Stomach (tissue), 9 donors: Measurements from ENCODE around the gene COLGALT1. TPM values are rescaled to one million over a fixed set of nuclear protein-coding genes. Genes with fewer than 3 reads are reported as not detected.

Source experiments
- DNase-seq, 2 donors: peaks; one replicate each; pipeline versions ENCODE4 v3.0.0 to v3.0.0-alpha.2; 2013 to 2019
- H3K27ac ChIP-seq, 5 donors: fragments of 200-600 bp in 4 of 5; sonication (generic) in 4 of 5; one replicate each; pipeline ENCODE4 v1.5.1; 2013 to 2019; ENCODE audit warnings: mild to moderate bottlenecking in 1 of 5, moderate library complexity in 1 of 5
- H3K27me3 ChIP-seq, 3 donors: fragments of 200-600 bp; sonication (generic); one replicate each; pipeline ENCODE4 v1.5.1; 2017 to 2019; ENCODE audit warnings: mixed run types in 1 of 3
- H3K36me3 ChIP-seq, 4 donors: fragments of 200-600 bp; sonication (generic); 1 replicate in 3 of 4; 2 replicates in 1 of 4; pipeline ENCODE4 v1.5.1; 2016 to 2019
- H3K4me1 ChIP-seq, 4 donors: fragments of 200-600 bp; sonication (generic); one replicate each; pipeline ENCODE4 v1.5.1; 2016 to 2019
- H3K4me3 ChIP-seq, 4 donors: fragments of 200-600 bp; sonication (generic) in 3 of 4; one replicate each; pipeline ENCODE4 v1.5.1; 2016 to 2019; ENCODE audit warnings: mild to moderate bottlenecking in 1 of 4
- H3K9me3 ChIP-seq, 4 donors: fragments of 200-600 bp; sonication (generic); one replicate each; pipeline ENCODE4 v1.5.1; 2016 to 2019
- CTCF ChIP-seq, 7 experiments: fragments of 450-650 bp in 4 of 7; fragments of 200-600 bp in 3 of 7; sonication (generic) in 3 of 7; IDR thresholded peaks; one replicate each; pipeline ENCODE4 v1.5.1; 2016 to 2019; ENCODE audit warnings: antibody characterized with exemption in 7 of 7, control low read depth in 2 of 7, mild to moderate bottlenecking in 1 of 7
- EP300 ChIP-seq: sonication (generic); formaldehyde crosslinking; IDR thresholded peaks from one replicate; pipeline ENCODE4 v1.6.1; 2017; ENCODE audit warnings: antibody characterized with exemption
- POLR2A ChIP-seq, 4 donors: fragments of 450-650 bp; IDR thresholded peaks; one replicate each; pipeline ENCODE4 v1.6.1; 2016; ENCODE audit warnings: antibody characterized with exemption in 4 of 4, control low read depth in 2 of 4, mild to moderate bottlenecking in 1 of 4, moderate library complexity in 1 of 4
- POLR2AphosphoS5 ChIP-seq, 3 donors: sonication (generic); formaldehyde crosslinking; IDR thresholded peaks; one replicate each; pipeline ENCODE4 v1.6.1; 2016; ENCODE audit warnings: antibody characterized with exemption in 3 of 3
- WGBS, 5 donors: extraction: QIAGEN DNeasy Blood & Tissue Kit in 3 of 5; methylation state at CpG; one replicate each; pipeline versions ENCODE4 v1.1.5 to v1.1.7; 2013 to 2018; 5-methylcytosine and 5-hydroxymethylcytosine counted together
- intact Hi-C: fragments of 100-400 bp; cut with DNase I; formaldehyde crosslinking; loops from one replicate; pipeline ENCODE4 v1.15.1; 2023; ENCODE audit warnings: low total_unique reads
- polyA plus RNA-seq, 3 donors: library from polyadenylated mRNA; stranded (reverse); fragments of 200-250 nt; gene quantifications; one replicate each; pipeline ENCODE4 v1.2.3, GENCODE V29; 2013
- total RNA-seq, 5 donors: library from RNA; depleted of rRNA; stranded (reverse); fragments of >200 nt; gene quantifications; one replicate each; pipeline versions ENCODE4 v1.1.0 to v1.2.3, GENCODE V29; 2014 to 2016
- donor health status: healthy with polysubstance abuse.
- donor health status: Bipolar disorder and iron deficiency.
- donor health status: healthy.

COLGALT1 gene
- total and polyA plus RNA-seq, 8 donors: 15.1 to 273 (median 36.7) TPM

DNA sequence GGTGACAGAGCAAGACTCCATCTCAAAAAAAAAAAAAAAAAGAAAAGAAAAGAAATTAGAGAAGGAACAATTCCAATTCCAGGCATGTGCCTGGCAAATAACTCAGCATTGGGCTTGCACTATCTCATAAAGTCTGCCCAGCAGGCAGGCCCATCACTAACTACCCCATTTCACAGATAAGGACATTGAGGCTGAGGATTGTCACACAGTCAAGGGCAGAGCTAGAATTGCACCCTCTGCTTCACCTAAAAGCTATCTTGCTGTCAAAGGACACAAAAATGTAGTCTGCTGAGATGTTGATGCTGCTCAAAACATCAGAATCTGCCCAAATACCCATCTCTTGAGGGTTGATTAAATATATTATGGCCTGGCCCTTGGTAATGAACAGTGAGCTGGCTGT, 20.7 kb upstream of the COLGALT1 start:
- no peak overlapping the region for H3K4me3 ChIP-seq
- DNase-seq: no peak
- intact Hi-C loops: no loop called here
- H3K4me1 ChIP-seq: peaks cover 12 to 16% (median 13%) of the 10 kb centered on the region in 4 donors
- no peaks in the 10 kb centered on the region for H3K36me3 ChIP-seq
- H3K27ac ChIP-seq: no peak overlapping the region
- no peaks in the 10 kb centered on the region for H3K9me3 ChIP-seq
- TF ChIP-seq EP300 (no peak), POLR2A (IDR thresholded peaks at IDR 0.05) (no peak), POLR2AphosphoS5 (IDR thresholded peaks at IDR 0.05) (no peak), CTCF (IDR thresholded peaks at IDR 0.05) (no peak)
- peaks cover 0 to 25% (median 3%) of the 10 kb centered on the region in 3 donors for H3K27me3 ChIP-seq

GRCh38 chr19:17536955-17537354, 18.5 kb upstream of the COLGALT1 start:
- DNase-seq: no peak
- no peaks in the 10 kb centered on the region for H3K9me3 ChIP-seq
- no peaks in the 10 kb centered on the region for H3K36me3 ChIP-seq
- H3K27ac ChIP-seq: no peak overlapping the region
- TF ChIP-seq POLR2AphosphoS5 (IDR thresholded peaks at IDR 0.05) (no peak), CTCF (IDR thresholded peaks at IDR 0.05) (no peak), EP300 (no peak), POLR2A (IDR thresholded peaks at IDR 0.05) (no peak)
- peaks cover 12 to 18% (median 15%) of the 10 kb centered on the region in 4 donors for H3K4me1 ChIP-seq
- H3K27me3 ChIP-seq: peaks cover 0 to 12% (median 3%) of the 10 kb centered on the region in 3 donors
- H3K4me3 ChIP-seq: no peak overlapping the region
- 67 to 71% (median 70%) methylated on average over 6 of the region's 6 CpGs for WGBS, 5 donors
- intact Hi-C loops: no loop called here

DNA sequence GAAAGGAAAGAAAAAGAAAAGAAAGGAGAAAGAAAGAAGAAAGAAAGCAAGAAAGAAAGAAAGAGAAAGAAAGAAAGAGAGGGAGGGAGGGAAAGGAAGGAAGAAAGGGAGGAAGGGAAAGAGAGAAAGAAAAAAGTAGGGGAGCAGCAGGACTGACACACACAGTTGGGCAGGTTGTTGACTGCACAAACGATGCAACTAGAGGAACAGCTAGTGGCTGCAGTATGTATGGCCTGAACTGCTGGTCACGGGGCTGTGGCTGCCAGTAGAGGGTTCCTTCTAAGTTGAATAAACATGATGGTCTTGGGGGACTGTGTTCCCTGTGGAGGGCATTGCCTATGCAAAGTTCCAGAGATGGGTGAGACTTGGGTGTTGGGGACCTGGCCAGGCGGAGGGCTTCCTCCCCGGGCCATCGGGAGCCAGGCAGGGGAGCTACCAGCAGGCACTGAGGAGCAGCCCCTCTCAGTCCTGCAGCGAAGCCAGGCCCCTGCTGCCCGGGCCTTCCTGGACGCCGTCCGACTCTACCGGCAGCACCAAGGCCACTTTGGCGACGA, 16.7 kb upstream of the COLGALT1 start:
- TF ChIP-seq POLR2A (IDR thresholded peaks at IDR 0.05): no peak
- no peak for TF ChIP-seq EP300
- no peak for TF ChIP-seq CTCF (IDR thresholded peaks at IDR 0.05)
- no peak for TF ChIP-seq POLR2AphosphoS5 (IDR thresholded peaks at IDR 0.05)
- H3K36me3 ChIP-seq: no peaks in the 10 kb centered on the region
- no peaks in the 10 kb centered on the region for H3K9me3 ChIP-seq
- H3K4me3 ChIP-seq: peak overlapping the region; percentile 46 to 63 (median 51)
- peaks cover 0 to 3% (median 0%) of the 10 kb centered on the region in 3 donors for H3K27me3 ChIP-seq
- intact Hi-C loops: no loop called here
- WGBS, 5 donors: 3 to 16% (median 9%) methylated on average over 3 to 13 of the region's 13 CpGs
- H3K4me1 ChIP-seq: peaks cover 12 to 18% (median 15%) of the 10 kb centered on the region in 4 donors
- DNase-seq: no peak
- peak overlapping the region in 3 of 5 donors; percentile 54 to 76 (median 70) for H3K27ac ChIP-seq

- intact Hi-C loops: no loop called here
- peak overlapping the region; percentile 46 to 63 (median 51) for H3K4me3 ChIP-seq
Observed at GRCh38 chr19:17539238-17540117, 16.0 kb upstream of the COLGALT1 start.

More at GRCh38 chr19:17539238-17540117, 16.0 kb upstream of the COLGALT1 start:
- H3K27me3 ChIP-seq: peaks cover 0 to 3% (median 0%) of the 10 kb centered on the region in 3 donors
- peak overlapping the region; percentile 52 to 76 (median 62) for H3K27ac ChIP-seq
- peak in 2 of 3 donors; percentile 45 to 69 for TF ChIP-seq POLR2AphosphoS5 (IDR thresholded peaks at IDR 0.05)
- no peak for TF ChIP-seq POLR2A (IDR thresholded peaks at IDR 0.05)
- TF ChIP-seq CTCF (IDR thresholded peaks at IDR 0.05): peak in 2 of 7 experiments; percentile 14 to 39
- TF ChIP-seq EP300: no peak
- H3K9me3 ChIP-seq: no peaks in the 10 kb centered on the region
- WGBS, 5 donors: 1 to 2% (median 1%) methylated on average over 19 to 82 of the region's 82 CpGs
- peak; percentile 90 to 96 for DNase-seq
- H3K4me1 ChIP-seq: peaks cover 12 to 18% (median 15%) of the 10 kb centered on the region in 4 donors
- no peaks in the 10 kb centered on the region for H3K36me3 ChIP-seq
